Right atrium auricular region (tissue), 2 donors: Measurements from ENCODE around the gene TMPRSS6. TPM values are rescaled to one million over a fixed set of nuclear protein-coding genes. Genes with fewer than 3 reads are reported as not detected.

Experiments
- DNase-seq: peaks from one replicate; pipeline ENCODE4 v3.0.0-alpha.2; 2019; ENCODE audit warnings: low spot score
- H3K27ac ChIP-seq, 2 donors: fragments of 200-600 bp; sonication (generic); 1 replicate in 1 of 2; 2 replicates in 1 of 2; pipeline ENCODE4 v1.5.1; 2016 to 2019
- H3K27me3 ChIP-seq, 2 donors: fragments of 200-600 bp; sonication (generic); one replicate each; pipeline versions ENCODE4 v1.5.1 to v1.6.0; 2017 to 2019
- H3K36me3 ChIP-seq: fragments of 200-600 bp; sonication (generic); one replicate; pipeline ENCODE4 v1.5.1; 2016
- H3K4me1 ChIP-seq, 2 donors: fragments of 200-600 bp; sonication (generic); one replicate each; pipeline versions ENCODE4 v1.5.1 to v1.6.0; 2017 to 2019
- H3K4me3 ChIP-seq, 2 donors: fragments of 200-600 bp; sonication (generic); 1 replicate in 1 of 2; 2 replicates in 1 of 2; pipeline ENCODE4 v1.5.1; 2017 to 2019; ENCODE audit warnings: mild to moderate bottlenecking in 1 of 2, moderate library complexity in 1 of 2
- H3K9me3 ChIP-seq, 2 donors: fragments of 200-600 bp; sonication (generic); one replicate each; pipeline ENCODE4 v1.5.1; 2019
- CTCF ChIP-seq, 2 donors: fragments of 200-600 bp; sonication (generic); IDR thresholded peaks; one replicate each; pipeline ENCODE4 v1.5.1; 2019; ENCODE audit warnings: antibody characterized with exemption in 2 of 2
- total RNA-seq, 2 donors: library from RNA; depleted of rRNA; stranded (reverse); fragments of >200 nt; gene quantifications; one replicate each; pipeline ENCODE4 v1.1.0, GENCODE V29; 2016

TMPRSS6 gene
- total RNA-seq, 2 donors from 2014 or later, result not detected

DNA sequence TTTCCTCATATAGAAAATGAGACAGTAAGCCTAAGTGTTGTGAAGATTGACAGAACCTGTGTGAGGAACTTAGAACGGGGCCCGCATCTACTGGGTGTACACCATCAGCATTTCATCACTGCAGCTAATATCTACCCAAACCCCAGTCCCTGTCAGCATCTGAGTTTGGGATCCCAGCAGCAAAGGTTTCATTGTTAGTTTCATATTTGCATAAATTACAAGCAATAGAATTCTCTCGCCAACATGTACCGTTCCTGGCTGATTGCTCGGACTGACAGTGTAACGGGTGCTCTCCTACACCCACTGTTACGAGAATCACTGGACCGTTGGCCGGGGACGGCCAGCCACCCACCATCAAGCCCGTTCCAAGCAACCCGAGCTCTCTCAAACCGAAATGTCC lies 10.4 kb upstream of the TMPRSS6 start:
- Histone ChIP-seq H3K4me1 (no peaks in the 10 kb centered on the region), H3K27ac (no peak overlapping the region), H3K27me3 (no peaks in the 10 kb centered on the region), H3K4me3 (no peak overlapping the region), H3K9me3 (no peaks in the 10 kb centered on the region), H3K36me3 (no peaks in the 10 kb centered on the region)
- no peak for DNase-seq
- no peak for TF ChIP-seq CTCF (IDR thresholded peaks at IDR 0.05)

GRCh38 chr22:37118083-37118482 lies 8.6 kb upstream of the TMPRSS6 start:
- Histone ChIP-seq H3K4me1 (no peaks in the 10 kb centered on the region), H3K36me3 (no peaks in the 10 kb centered on the region), H3K27ac (no peak overlapping the region), H3K4me3 (no peak overlapping the region), H3K27me3 (no peaks in the 10 kb centered on the region), H3K9me3 (no peaks in the 10 kb centered on the region)
- no peak for TF ChIP-seq CTCF (IDR thresholded peaks at IDR 0.05)
- no peak for DNase-seq

GRCh38 chr22:37117092-37117491 lies 7.6 kb upstream of the TMPRSS6 start:
- Histone ChIP-seq H3K36me3 (no peaks in the 10 kb centered on the region), H3K27ac (no peak overlapping the region), H3K4me1 (no peaks in the 10 kb centered on the region), H3K9me3 (no peaks in the 10 kb centered on the region), H3K27me3 (no peaks in the 10 kb centered on the region), H3K4me3 (no peak overlapping the region)
- no peak for TF ChIP-seq CTCF (IDR thresholded peaks at IDR 0.05)
- DNase-seq, result no peak

GRCh38 chr22:37115032-37115431 lies 5.5 kb upstream of the TMPRSS6 start:
- no peaks in the 10 kb centered on the region for H3K36me3 ChIP-seq
- no peaks in the 10 kb centered on the region for H3K9me3 ChIP-seq
- no peak for TF ChIP-seq CTCF (IDR thresholded peaks at IDR 0.05)
- H3K4me1 ChIP-seq, result no peaks in the 10 kb centered on the region
- H3K27me3 ChIP-seq, result no peaks in the 10 kb centered on the region
- no peak for DNase-seq
- H3K4me3 ChIP-seq, result no peak overlapping the region
- H3K27ac ChIP-seq, result no peak overlapping the region

DNA sequence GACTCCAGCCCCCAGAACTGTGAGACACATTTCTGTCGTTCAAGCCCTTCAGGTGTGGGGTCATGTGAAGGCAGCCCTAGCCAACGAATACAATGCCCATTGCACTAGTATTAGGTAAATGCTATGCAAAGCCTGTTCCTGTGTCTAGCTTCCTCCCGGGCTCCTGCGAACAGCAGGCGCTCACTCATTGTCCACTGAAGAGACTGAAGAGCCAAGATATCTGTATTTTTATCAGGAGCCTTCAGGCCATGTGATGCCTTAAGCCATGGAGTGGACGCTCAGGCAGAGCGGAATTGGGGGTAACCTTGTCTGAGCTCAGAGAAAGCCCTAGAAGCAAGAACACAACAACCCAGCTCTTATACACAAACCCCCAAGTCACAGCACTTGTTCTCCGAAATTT lies 4.2 kb upstream of the TMPRSS6 start:
- DNase-seq, result no peak
- no peaks in the 10 kb centered on the region for H3K27me3 ChIP-seq
- no peak overlapping the region for H3K27ac ChIP-seq
- no peaks in the 10 kb centered on the region for H3K36me3 ChIP-seq
- TF ChIP-seq CTCF (IDR thresholded peaks at IDR 0.05), result no peak
- H3K9me3 ChIP-seq, result no peaks in the 10 kb centered on the region
- H3K4me3 ChIP-seq, result no peak overlapping the region
- no peaks in the 10 kb centered on the region for H3K4me1 ChIP-seq

- Histone ChIP-seq H3K27me3 (no peaks in the 10 kb centered on the region), H3K4me3 (no peak overlapping the region), H3K27ac (no peak overlapping the region), H3K9me3 (no peaks in the 10 kb centered on the region), H3K4me1 (no peaks in the 10 kb centered on the region), H3K36me3 (no peaks in the 10 kb centered on the region)
- DNase-seq, result no peak
- TF ChIP-seq CTCF (IDR thresholded peaks at IDR 0.05), result no peak
Measured at GRCh38 chr22:37112084-37112728, 2.7 kb upstream of the TMPRSS6 start.
